Stomach smooth muscle (tissue), 2 donors: ENCODE results near the gene APOM.

ENCODE experiments used
- H3K27ac ChIP-seq: one replicate; pipeline ENCODE4 v1.7.0; 2013; ENCODE audit warnings: mild to moderate bottlenecking, low read length, inconsistent platforms
- H3K27me3 ChIP-seq, 2 donors: one replicate each; pipeline ENCODE4 v1.7.0; 2013; ENCODE audit warnings: low read length in 2 of 2; ENCODE audit not compliant: insufficient read depth in 2 of 2, control insufficient read depth in 1 of 2
- H3K36me3 ChIP-seq, 2 donors: one replicate each; pipeline ENCODE4 v1.7.0; 2013; ENCODE audit warnings: low read length in 2 of 2; ENCODE audit not compliant: control insufficient read depth in 2 of 2, insufficient read depth in 2 of 2
- H3K4me1 ChIP-seq: one replicate; pipeline ENCODE4 v1.7.0; 2013; ENCODE audit warnings: low read length; ENCODE audit not compliant: control insufficient read depth, insufficient read depth
- H3K4me3 ChIP-seq, 2 donors: one replicate each; pipeline ENCODE4 v1.7.0; 2013; ENCODE audit warnings: low read length in 2 of 2
- H3K9ac ChIP-seq, 2 donors: one replicate each; pipeline ENCODE4 v1.7.0; 2013; ENCODE audit warnings: low read length in 2 of 2, mild to moderate bottlenecking in 1 of 2
- H3K9me3 ChIP-seq, 2 donors: one replicate each; pipeline ENCODE4 v1.7.0; 2013; ENCODE audit warnings: low read length in 2 of 2; ENCODE audit not compliant: control insufficient read depth in 2 of 2
- donor health status: healthy.
- donor health status: Pancreatic carcinoma.

APOM gene

GRCh38 chr6:31659649-31660380 is 4.1 kb downstream of the APOM start:
- peaks cover 54% of the 10 kb centered on the region for H3K4me1 ChIP-seq
- H3K36me3 ChIP-seq, result peaks cover 0 to 24% of the 10 kb centered on the region in 2 donors

DNA sequence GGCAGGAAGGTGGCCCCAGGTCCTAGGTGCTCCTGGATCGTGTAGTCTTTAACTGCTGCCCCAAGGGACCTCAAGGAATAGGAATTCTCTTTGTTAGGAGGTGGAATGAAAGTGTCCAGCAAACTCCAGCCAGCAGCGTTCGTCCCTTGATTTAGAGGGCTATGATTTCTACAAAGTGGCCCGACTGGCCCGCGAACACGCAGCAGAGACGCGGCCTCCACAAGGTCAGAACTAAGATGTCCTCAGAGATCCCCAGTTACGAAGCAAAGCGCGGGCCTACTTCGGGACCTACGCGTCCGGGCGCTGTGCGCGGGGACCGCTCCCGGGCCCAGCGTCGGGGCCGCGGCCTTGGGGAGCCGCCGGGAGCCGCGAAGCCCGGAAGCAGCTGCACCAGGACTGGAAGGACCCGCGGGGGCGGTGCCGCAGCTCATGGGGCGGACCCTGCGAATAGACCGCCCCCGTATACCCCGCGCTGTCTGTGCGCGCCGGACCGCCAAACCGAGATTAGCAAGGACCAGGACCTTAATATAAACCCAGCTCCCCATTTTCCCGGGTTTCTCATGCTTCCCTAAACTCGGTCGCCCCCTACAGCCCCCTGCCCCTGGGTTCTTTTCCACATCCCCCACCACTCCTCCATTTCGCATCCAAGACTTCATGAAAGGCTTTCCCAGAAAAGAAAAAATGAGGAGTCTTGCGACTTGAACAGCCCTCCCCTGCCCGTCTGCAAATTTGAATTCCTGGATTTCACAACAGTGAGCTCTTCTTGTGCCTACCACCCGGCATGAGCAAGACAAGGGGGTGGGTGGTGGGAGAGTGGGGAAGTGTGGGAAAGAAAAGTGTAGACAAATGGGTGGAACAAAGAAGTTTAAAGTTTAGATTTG is 4.9 kb downstream of the APOM start, which contains the start of gene C6orf47:
Gene C6orf47 (minus strand): TSS at position 398 of the 881 bp plus-strand sequence. CDS start 831 bp downstream, outside the sequence.
- peak within 1 kb of the TSS; percentile 87 for H3K27ac ChIP-seq
- H3K4me1 ChIP-seq, result peaks cover 57% of the 10 kb centered on the region
- H3K27me3 ChIP-seq, result no peaks in the 10 kb centered on the region
- H3K9ac ChIP-seq, result peak within 1 kb of the TSS; percentile 93 to 98
- H3K9me3 ChIP-seq, result no peaks in the 10 kb centered on the region
- peak within 1 kb of the TSS; percentile 96 to 97 for H3K4me3 ChIP-seq
- peaks cover 0 to 20% of the 10 kb centered on the region in 2 donors for H3K36me3 ChIP-seq

More at GRCh38 chr6:31659649-31660380, 4.1 kb downstream of the APOM start:
- Histone ChIP-seq H3K4me3 (peak overlapping the region; percentile 96 to 97), H3K9me3 (no peaks in the 10 kb centered on the region), H3K9ac (peak overlapping the region; percentile 93 to 98), H3K27me3 (no peaks in the 10 kb centered on the region), H3K27ac (peak overlapping the region; percentile 87)

DNA sequence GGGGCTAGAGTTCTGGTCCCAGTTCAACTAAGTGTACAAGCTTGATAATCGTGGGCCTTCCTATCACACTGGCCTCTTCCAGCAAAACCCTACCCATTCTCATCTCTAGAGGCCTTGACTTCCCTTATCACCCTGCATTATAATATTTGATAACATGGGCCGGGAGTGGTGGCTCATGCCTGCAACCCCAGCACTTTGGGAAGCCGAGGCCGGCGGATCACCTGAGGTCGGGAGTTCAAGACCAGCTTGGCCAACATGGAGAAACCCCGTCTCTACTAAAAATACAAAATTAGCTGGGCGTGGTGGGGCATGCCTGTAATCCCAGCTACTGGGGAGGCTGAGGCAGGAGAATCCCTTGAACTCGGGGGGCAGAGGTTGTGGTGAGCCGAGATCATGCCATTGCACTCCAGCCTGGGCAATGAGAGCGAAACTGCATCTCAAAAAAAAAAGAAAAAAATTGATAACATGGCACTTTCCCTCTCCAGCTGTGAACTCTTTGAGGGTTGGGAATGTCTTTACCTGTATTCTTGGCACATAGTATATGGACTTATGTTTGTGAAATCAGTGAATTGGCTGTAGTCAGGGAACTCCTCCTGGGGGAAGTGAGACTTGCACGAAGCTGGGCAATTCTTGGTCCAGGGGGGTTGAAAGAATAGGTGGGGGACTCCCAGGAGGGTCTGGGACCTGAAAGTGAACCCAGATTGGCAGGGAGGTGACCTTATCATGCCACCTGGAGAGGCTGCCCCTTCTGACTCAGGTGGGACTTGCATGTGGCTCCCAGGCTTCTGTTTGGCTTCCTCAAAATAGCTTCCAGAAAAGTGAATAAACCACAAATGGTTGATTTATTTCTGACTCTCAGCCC is 5.8 kb downstream of the APOM start:
- H3K27ac ChIP-seq, result peak overlapping the region; percentile 87
- H3K4me1 ChIP-seq, result peaks cover 59% of the 10 kb centered on the region
- peak overlapping the region; percentile 96 to 97 for H3K4me3 ChIP-seq
- no peaks in the 10 kb centered on the region for H3K27me3 ChIP-seq
- H3K36me3 ChIP-seq, result peaks cover 0 to 17% of the 10 kb centered on the region in 2 donors
- H3K9ac ChIP-seq, result peak overlapping the region; percentile 93 to 98
- no peaks in the 10 kb centered on the region for H3K9me3 ChIP-seq

GRCh38 chr6:31662124-31662723 is 6.5 kb downstream of the APOM start:
- Histone ChIP-seq H3K27me3 (no peaks in the 10 kb centered on the region), H3K27ac (no peak overlapping the region), H3K36me3 (peaks cover 0 to 14% of the 10 kb centered on the region in 2 donors), H3K9me3 (no peaks in the 10 kb centered on the region), H3K9ac (no peak overlapping the region), H3K4me1 (peaks cover 67% of the 10 kb centered on the region), H3K4me3 (no peak overlapping the region)

GRCh38 chr6:31663126-31663960 is 7.6 kb downstream of the APOM start:
- Histone ChIP-seq H3K4me3 (peak overlapping the region; percentile 83 to 95), H3K36me3 (peaks cover 10 to 19% of the 10 kb centered on the region in 2 donors), H3K4me1 (peaks cover 63% of the 10 kb centered on the region), H3K27me3 (no peaks in the 10 kb centered on the region), H3K9me3 (no peaks in the 10 kb centered on the region), H3K9ac (peak overlapping the region; percentile 94 to 95), H3K27ac (peak overlapping the region; percentile 97)

- H3K9me3 ChIP-seq, result no peaks in the 10 kb centered on the region
- no peaks in the 10 kb centered on the region for H3K27me3 ChIP-seq
- peak overlapping the region; percentile 97 for H3K27ac ChIP-seq
- peak overlapping the region; percentile 94 to 95 for H3K9ac ChIP-seq
- peak overlapping the region; percentile 83 to 95 for H3K4me3 ChIP-seq
- peaks cover 58% of the 10 kb centered on the region for H3K4me1 ChIP-seq
- peaks cover 18 to 27% of the 10 kb centered on the region in 2 donors for H3K36me3 ChIP-seq
Measured at GRCh38 chr6:31663961-31664789, 8.5 kb downstream of the APOM start.

GRCh38 chr6:31664790-31665500 is 9.3 kb downstream of the APOM start, which contains the start of gene GPANK1:
GPANK1 (minus strand) TSS chr6:31664997; CDS start chr6:31664478, 519 bp downstream.
- Histone ChIP-seq H3K9ac (peak within 1 kb of the TSS; percentile 94 to 95), H3K9me3 (no peaks in the 10 kb centered on the region), H3K27me3 (no peaks in the 10 kb centered on the region), H3K36me3 (peaks cover 22 to 34% of the 10 kb centered on the region in 2 donors), H3K4me1 (peaks cover 50% of the 10 kb centered on the region), H3K27ac (peak within 1 kb of the TSS; percentile 97), H3K4me3 (peak within 1 kb of the TSS; percentile 83 to 95)

- peaks cover 28 to 42% of the 10 kb centered on the region in 2 donors for H3K36me3 ChIP-seq
- H3K27ac ChIP-seq, result peak within 1 kb of the TSS; percentile 97
- peaks cover 46% of the 10 kb centered on the region for H3K4me1 ChIP-seq
Measured at GRCh38 chr6:31665501-31666336, 10.0 kb downstream of the APOM start, which contains the start of gene CSNK2B. CSNK2B (plus strand) TSS chr6:31666080; CDS start chr6:31666832, 752 bp downstream.

More at GRCh38 chr6:31665501-31666336, 10.0 kb downstream of the APOM start, which contains the start of gene CSNK2B:
- H3K9me3 ChIP-seq, result no peaks in the 10 kb centered on the region
- H3K4me3 ChIP-seq, result peak within 1 kb of the TSS; percentile 93 to 95
- peak within 1 kb of the TSS; percentile 94 to 95 for H3K9ac ChIP-seq
- H3K27me3 ChIP-seq, result no peaks in the 10 kb centered on the region
